Gastrocnemius medialis (tissue), 4 donors: ENCODE results near the gene CYP26A1.

Source experiments
- CTCF ChIP-seq, 5 experiments: fragments of 450-650 bp in 3 of 5; fragments of 200-600 bp in 2 of 5; sonication (generic) in 2 of 5; IDR thresholded peaks in 4 of 5; conservative IDR thresholded peaks in 1 of 5; 1 replicate in 4 of 5; 2 replicates in 1 of 5; pipeline ENCODE4 v1.5.1; 2016 to 2019; ENCODE audit warnings: antibody characterized with exemption in 5 of 5, mild to moderate bottlenecking in 3 of 5, moderate library complexity in 3 of 5
- POLR2A ChIP-seq, 2 donors: fragments of 450-650 bp; IDR thresholded peaks; one replicate each; pipeline ENCODE4 v1.6.1; 2017; ENCODE audit warnings: antibody characterized with exemption in 2 of 2, mild to moderate bottlenecking in 2 of 2, moderate library complexity in 2 of 2

- TF ChIP-seq CTCF (IDR thresholded peaks at IDR 0.05 in 4 of 5, conservative IDR thresholded peaks at IDR 0.05 in 1 of 5) (no peak), POLR2A (IDR thresholded peaks at IDR 0.05) (no peak)
Measured at GRCh38 chr10:93027508-93027907, 46.2 kb upstream of the CYP26A1 start.
